ENCODE data around the gene THSD7B. TPM values are rescaled to one million over a fixed set of nuclear protein-coding genes. Genes with fewer than 3 reads are reported as not detected.

Gene THSD7B
- total and polyA plus RNA-seq, 9 of the 15 experiments (the other 6 are each of a cell fraction or from before 2014, with no cell fraction given) = not detected

DNA sequence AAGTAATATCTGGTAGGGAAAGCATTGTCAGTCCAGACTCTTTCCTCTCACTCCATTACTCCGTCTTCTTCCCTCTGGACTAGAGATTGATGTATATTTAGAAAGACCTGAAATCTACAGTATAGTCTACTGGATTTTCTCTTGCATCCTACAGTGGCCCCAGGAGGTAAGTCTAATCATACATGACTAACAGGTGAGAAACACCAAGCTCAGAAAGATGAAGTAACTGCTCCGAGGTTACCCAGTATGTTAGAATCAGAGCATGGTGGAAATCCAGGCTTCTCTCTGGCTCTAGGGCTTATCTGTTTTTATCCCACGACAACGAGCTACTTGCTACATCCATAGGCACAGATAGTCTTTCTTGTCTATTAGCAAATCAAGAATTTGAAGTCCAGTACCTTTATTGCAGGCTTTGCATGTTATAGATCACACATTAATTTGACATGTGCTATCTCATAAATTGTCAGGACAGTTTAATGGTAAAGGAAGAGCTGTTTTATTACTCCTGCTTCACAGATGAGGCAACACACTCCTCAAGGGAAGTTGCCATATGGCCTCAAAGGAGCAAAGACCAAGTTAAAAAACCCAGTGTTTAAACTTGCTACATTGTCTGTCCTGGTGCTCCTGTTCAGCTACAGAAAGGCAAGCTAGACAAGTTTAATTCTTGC lies 484.3 kb downstream of the THSD7B start:
- FAIRE-seq = no peak
- no TSS peak for BruUV-seq (replicated peaks)
- H3K27me3 ChIP-seq (ENCODE audit: control insufficient read depth in 2 of 2, insufficient read depth in 2 of 2, low read length in 2 of 2) = no peaks in the 10 kb centered on the region
- H3K4me2 ChIP-seq (ENCODE audit: insufficient read depth, low read length) = no peak overlapping the region
- 0 out of 2 replicates have a peak, but pooled peaks cover 2% of the 10 kb centered on the region for H3K9me3 ChIP-seq (replicated peaks; ENCODE audit: control insufficient read depth, insufficient read depth, low read depth, low read length)
- H3K9me1 ChIP-seq (ENCODE audit: control insufficient read depth, insufficient read depth, low read length) = no peaks in the 10 kb centered on the region
- no peaks in the 10 kb centered on the region for H4K20me1 ChIP-seq (replicated peaks; ENCODE audit: control insufficient read depth, insufficient read depth, low read length)
- CTCF ChIA-PET (ENCODE audit: low intra/inter-chr PET ratio) = no interaction called here
- no peak for ATAC-seq
- in situ Hi-C loops (cut with MboI) = no loop called here
- no peak for DNase-seq (ENCODE audit: extremely low read depth in 1 of 4, low spot score in 3 of 4)
- no peaks in the 10 kb centered on the region for H3K79me2 ChIP-seq (ENCODE audit: control insufficient read depth, insufficient read depth, low read length)
- intact Hi-C loops (cut with micrococcal nuclease) = no loop called here
- no peak overlapping the region for H3K9ac ChIP-seq (ENCODE audit: insufficient read depth in 1 of 2, low read depth in 2 of 2, low read length in 2 of 2)
- H3K4me1 ChIP-seq (replicated peaks in 1 of 2; ENCODE audit: control insufficient read depth in 2 of 2, insufficient read depth in 2 of 2, low read length in 2 of 2) = no peaks in the 10 kb centered on the region
- no peak overlapping the region for H3K27ac ChIP-seq (ENCODE audit: extremely low read depth, low read depth, low read length)
- TF ChIP-seq ARNT (IDR thresholded peaks at IDR 0.05) (no peak), PML (IDR thresholded peaks at IDR 0.05; ENCODE audit: low read length) (no peak), BRD4 (IDR thresholded peaks at IDR 0.05) (no peak), CCNT2 (IDR thresholded peaks at IDR 0.05; ENCODE audit: borderline replicate concordance, extremely low read depth, insufficient read length, low read depth, low read length) (no peak), TAF15 (IDR thresholded peaks at IDR 0.05; ENCODE audit: low read depth, low read length) (no peak)
- no peak overlapping the region for H3K4me3 ChIP-seq
- POLR2A ChIA-PET = interaction anchor here (0.6 kb wide), 1 partner anchor 128 kb away, joined by 3 read pairs; no protein-coding TSS in a partner anchor
- H3K36me3 ChIP-seq (ENCODE audit: control insufficient read depth, insufficient read depth, low read length) = no peaks in the 10 kb centered on the region
- WGBS (ENCODE audit: insufficient coverage, low coverage, missing lambda C conversion rate) = 0% methylated on average over 4 of the region's 4 CpGs
- H2AFZ ChIP-seq (ENCODE audit: low read depth, low read length) = no peak overlapping the region

DNA sequence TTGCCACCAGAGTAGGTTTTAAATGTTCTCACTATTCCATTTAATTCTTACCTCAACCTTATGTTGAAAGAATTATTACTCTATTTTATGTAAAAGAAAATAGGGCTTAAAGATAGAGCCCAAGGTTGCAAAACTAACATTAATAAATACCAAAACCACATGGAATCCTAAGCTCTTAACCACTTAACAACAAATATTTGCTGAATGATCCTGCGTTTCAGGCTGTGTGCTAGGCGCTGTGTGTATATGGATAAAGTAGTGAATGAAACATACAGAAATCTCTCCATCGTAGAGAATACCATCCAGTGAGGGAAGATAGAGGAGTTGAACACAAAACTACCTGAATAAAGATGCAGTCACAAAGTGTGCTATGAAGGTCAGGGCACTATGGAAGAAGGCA lies 485.1 kb downstream of the THSD7B start:
- no peaks in the 10 kb centered on the region for H3K79me2 ChIP-seq (ENCODE audit: control insufficient read depth, insufficient read depth, low read length)
- H3K36me3 ChIP-seq (ENCODE audit: control insufficient read depth, insufficient read depth, low read length) = no peaks in the 10 kb centered on the region
- no peaks in the 10 kb centered on the region for H3K4me1 ChIP-seq (replicated peaks in 1 of 2; ENCODE audit: control insufficient read depth in 2 of 2, insufficient read depth in 2 of 2, low read length in 2 of 2)
- no peaks in the 10 kb centered on the region for H3K27me3 ChIP-seq (ENCODE audit: control insufficient read depth in 2 of 2, insufficient read depth in 2 of 2, low read length in 2 of 2)
- POLR2A ChIA-PET = interaction anchor here (0.6 kb wide), 1 partner anchor 25 kb away, joined by 3 read pairs; no protein-coding TSS in a partner anchor
- H4K20me1 ChIP-seq (replicated peaks; ENCODE audit: control insufficient read depth, insufficient read depth, low read length) = no peaks in the 10 kb centered on the region
- no peaks in the 10 kb centered on the region for H3K9me1 ChIP-seq (ENCODE audit: control insufficient read depth, insufficient read depth, low read length)
- in situ Hi-C loops (cut with MboI) (no loop called here), intact Hi-C loops (cut with micrococcal nuclease) (no loop called here)
- CTCF ChIA-PET (ENCODE audit: low intra/inter-chr PET ratio) = no interaction called here
- DNase-seq (ENCODE audit: extremely low read depth in 1 of 4, low spot score in 3 of 4) = no peak
- H3K27ac ChIP-seq (ENCODE audit: extremely low read depth, low read depth, low read length) = no peak overlapping the region
- no peak for FAIRE-seq
- no peak overlapping the region for H2AFZ ChIP-seq (ENCODE audit: low read depth, low read length)
- H3K9ac ChIP-seq (ENCODE audit: insufficient read depth in 1 of 2, low read depth in 2 of 2, low read length in 2 of 2) = no peak overlapping the region
- no TSS peak for BruUV-seq (replicated peaks)
- no peak overlapping the region for H3K4me2 ChIP-seq (ENCODE audit: insufficient read depth, low read length)
- no peak for ATAC-seq
- 0 out of 2 replicates have a peak, but pooled peaks cover 2% of the 10 kb centered on the region for H3K9me3 ChIP-seq (replicated peaks; ENCODE audit: control insufficient read depth, insufficient read depth, low read depth, low read length)
- 0% methylated on average over 3 of the region's 3 CpGs for WGBS (ENCODE audit: insufficient coverage, low coverage, missing lambda C conversion rate)
- no peak overlapping the region for H3K4me3 ChIP-seq
- TF ChIP-seq NCOA1 (IDR thresholded peaks at IDR 0.05; ENCODE audit: low read depth) (no peak), PHF21A (IDR thresholded peaks at IDR 0.05; ENCODE audit: borderline replicate concordance, low read depth) (no peak), SMARCA5 (IDR thresholded peaks at IDR 0.05) (no peak), CSDE1 (IDR thresholded peaks at IDR 0.05) (no peak), KDM2B (CRISPR knock-in tag; IDR thresholded peaks at IDR 0.05) (no peak), ZBTB7A (IDR thresholded peaks at IDR 0.05; ENCODE audit: borderline replicate concordance, control insufficient read depth, low read depth, low read length) (no peak), CREM (IDR thresholded peaks at IDR 0.05; ENCODE audit: low read depth) (no peak), ZNF134 (CRISPR knock-in tag; conservative IDR thresholded peaks at IDR 0.05) (no peak), ZNF77 (CRISPR knock-in tag; IDR thresholded peaks at IDR 0.05) (no peak), NR4A1 (CRISPR knock-in tag; IDR thresholded peaks at IDR 0.05) (no peak), NR4A1 (tag; IDR thresholded peaks at IDR 0.05) (no peak), KAT8 (IDR thresholded peaks at IDR 0.05; ENCODE audit: low read depth) (no peak), ZBTB5 (IDR thresholded peaks at IDR 0.05) (no peak)

All from K562 (cell line).